Colon (tissue), 2 donors: ENCODE data around the gene INTS1.
"Not testable (repeated sequence)": the region's sequence is repeated elsewhere in the genome, so short reads cannot be mapped to it uniquely, and the experiment has no call there.

ENCODE experiments used
- FAIRE-seq: peaks from 2 replicates; lab custom pipeline; 2012; peaks lifted over from hg19 to GRCh38; lab: Jason Lieb, UNC
- donor health status: control.
- donor health status: control.

The INTS1 gene

DNA sequence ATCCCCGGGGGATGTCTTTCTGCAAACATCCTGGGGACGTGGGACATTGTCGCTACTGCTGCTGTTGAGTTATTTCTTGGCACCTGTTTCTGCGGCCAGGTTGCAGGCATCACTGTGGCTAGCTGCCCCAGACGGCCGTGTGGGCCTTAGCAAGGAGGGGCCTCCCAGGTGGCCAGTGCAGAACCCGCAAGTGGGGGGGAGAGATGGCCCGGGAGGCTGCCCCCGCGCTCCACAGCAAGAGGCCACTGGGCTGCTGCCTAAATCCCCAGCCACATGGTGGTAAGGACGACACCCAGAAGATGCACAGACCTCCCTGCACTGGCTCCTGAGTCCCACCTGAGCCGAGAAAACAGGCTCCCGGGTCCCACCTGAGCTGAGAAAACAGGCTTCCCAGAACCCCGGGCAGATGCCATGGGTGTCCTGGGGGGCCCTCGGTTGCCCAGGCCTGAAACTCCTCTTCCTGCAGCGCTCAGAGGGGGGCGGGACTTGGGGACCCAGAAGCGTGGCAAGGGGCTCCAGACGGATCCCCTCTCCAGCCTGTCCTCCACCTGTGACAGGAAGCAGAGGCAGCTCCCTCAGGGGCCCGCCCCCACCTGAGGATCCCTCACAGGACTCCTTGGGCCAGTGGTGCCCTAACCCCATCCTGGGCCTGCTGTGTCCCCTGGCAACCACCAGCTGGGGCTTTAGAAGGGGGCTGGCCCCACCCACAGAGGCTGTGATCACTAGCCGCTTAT, 25.4 kb upstream of the INTS1 start:
- FAIRE-seq, result no peak

- FAIRE-seq, result no peak
Observed at GRCh38 chr7:1526271-1526754, 22.1 kb upstream of the INTS1 start.

GRCh38 chr7:1525409-1525808, 21.2 kb upstream of the INTS1 start:
- FAIRE-seq, result no peak

DNA sequence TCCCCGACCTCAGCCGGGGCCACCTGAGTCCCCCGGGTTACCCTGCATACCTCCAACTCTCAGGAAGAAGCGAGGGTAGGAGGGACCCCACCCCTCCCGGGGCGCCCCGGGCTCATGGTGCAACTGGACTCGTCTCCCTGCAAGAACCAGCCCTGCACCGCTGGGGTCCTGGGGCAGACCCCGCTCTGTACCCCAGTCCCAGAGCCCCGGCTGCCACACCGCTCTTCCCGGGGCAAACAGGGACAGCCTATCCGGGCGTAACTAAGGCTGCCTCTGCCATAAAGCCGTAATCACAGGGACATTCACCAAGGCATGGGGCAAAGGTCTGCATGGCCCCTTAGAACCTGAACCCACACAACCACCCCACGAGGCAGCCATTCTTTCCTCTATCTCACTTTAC, 19.7 kb upstream of the INTS1 start:
- FAIRE-seq, result no peak

- FAIRE-seq, result no peak
Observed at GRCh38 chr7:1523208-1523607, 19.0 kb upstream of the INTS1 start.

DNA sequence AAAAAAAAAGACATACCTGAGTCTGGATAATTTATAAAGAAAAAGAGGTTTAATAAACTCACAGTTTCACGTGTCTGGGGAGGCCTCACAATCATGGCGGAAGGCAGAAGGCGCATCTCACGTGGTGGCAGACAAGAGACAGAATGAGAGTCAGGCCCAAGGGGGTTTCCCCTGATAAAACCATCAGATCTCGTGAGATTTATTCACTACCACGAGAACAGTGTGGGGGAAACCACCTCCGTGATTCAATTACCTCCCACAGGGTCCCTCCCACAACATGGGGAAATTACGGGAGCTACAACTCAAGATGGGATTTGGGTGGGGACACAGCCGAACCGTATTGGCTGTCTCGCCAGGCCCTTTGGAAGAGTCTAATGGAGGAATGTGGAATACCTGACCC, 17.3 kb upstream of the INTS1 start:
- no peak for FAIRE-seq

DNA sequence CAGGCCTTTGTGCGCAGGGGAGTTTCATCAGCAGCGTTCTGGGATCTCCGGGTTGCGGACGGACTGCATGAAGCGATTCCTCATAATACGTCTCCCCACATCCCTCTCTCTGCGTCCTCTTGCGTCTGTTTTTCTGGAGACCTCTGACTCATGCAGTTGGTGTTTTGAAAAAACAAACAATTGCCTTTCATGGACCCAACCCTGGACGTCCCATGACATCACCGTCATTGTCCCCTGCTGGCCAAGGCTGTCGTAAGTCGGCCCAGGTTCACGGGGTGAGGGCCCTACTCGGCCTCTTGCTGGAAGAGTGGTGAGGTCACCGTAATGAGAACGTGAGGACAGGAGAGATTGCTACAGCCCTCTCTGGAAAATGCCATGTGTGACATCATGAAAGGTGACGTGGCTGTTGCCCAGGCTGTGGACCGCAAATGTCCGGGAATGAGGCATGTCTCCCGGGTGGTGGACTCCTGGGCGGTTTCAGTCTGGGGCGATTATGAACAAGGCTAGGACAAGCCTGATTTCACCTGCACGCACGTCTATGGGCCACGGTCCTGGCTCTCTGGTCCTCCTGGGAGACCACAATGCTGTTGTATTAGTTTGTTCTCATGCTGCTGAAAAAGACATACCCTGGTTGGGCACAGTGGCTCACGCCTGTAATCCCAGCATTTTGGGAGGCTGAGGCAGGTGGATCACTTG, 16.5 kb upstream of the INTS1 start:
- no peak for FAIRE-seq

- not testable (repeated sequence) for FAIRE-seq
Observed at GRCh38 chr7:1519322-1519922, 15.2 kb upstream of the INTS1 start.

DNA sequence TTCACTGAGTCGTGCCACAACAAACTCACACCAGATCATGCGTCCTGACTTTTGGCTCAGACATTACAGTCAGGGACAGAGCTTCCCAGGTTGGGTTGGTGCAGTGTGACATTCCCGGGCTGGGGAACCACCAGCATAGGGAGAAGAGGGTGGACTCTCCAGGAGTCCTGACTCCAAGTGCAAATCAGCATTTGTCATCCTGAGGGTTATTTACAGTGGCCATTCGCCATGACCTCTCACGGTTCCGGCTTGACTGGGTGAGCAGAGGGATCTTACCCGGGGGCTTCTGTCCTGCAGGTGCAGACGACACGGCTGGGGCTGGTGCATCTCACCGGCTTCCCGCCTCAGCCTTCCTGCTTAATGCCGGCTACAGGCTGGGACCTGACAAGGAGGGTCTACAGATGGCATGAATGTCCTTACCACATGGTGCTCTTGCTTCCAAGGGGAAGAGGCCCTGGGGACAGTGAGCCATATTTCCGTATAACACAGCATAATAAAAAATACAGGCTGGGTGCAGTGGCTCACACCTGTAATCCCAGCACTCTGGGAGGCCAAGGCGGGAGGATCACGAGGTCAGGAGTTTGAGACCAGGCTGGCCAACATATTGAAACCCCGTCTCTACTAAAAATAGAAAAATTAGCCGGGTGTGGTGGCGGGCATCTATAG, 12.5 kb upstream of the INTS1 start:
- FAIRE-seq, result no peak

DNA sequence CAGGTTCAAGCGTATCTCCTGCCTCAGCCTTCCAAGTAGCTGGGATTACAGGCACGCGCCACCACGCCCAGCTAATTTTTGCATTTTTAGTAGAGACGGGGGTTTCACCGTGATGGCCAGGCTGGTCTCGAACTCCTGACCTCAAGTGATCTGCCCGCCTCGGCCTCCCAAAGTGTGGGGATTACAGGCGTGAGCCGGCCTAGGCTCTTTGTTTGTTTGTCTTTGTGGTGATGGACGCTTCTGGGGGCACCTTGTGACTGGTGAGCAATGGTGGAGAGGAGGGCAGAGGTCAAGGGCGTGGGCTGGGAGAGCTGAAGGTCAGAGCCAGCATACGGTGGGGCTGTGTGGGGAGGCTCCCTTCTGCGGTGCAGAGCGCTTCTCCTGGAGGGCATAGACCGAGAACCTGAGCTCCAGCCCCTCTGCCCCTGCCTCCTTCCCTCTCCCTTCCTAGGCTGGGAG, 11.3 kb upstream of the INTS1 start:
- not testable (repeated sequence) for FAIRE-seq

- FAIRE-seq, result no peak
Observed at GRCh38 chr7:1514995-1515401, 10.8 kb upstream of the INTS1 start.

GRCh38 chr7:1514407-1514806, 10.2 kb upstream of the INTS1 start:
- no peak for FAIRE-seq

DNA sequence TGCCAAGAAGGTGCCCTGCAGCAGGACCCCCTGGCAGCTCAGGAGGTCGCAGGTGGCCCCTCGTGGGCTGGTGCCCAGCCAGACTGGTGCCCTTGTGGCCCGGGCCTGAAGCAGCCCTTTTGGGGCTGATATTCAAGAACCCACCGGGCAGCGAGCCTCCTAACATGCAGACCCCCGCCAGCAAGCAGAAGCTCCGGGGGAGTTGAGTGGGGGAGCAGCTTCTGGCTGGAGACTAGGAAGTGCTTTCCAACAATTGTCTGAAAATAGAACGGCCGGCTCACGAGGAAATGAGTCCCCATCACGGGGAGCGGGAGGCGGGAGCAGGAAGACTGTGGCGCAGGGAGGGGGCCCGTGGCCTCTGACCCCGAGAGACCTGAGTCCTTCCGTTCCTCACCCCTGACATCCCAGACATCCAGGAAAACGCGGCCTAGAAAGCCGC, 9.5 kb upstream of the INTS1 start:
- no peak for FAIRE-seq

GRCh38 chr7:1512781-1513656, 8.8 kb upstream of the INTS1 start:
- no peak for FAIRE-seq

DNA sequence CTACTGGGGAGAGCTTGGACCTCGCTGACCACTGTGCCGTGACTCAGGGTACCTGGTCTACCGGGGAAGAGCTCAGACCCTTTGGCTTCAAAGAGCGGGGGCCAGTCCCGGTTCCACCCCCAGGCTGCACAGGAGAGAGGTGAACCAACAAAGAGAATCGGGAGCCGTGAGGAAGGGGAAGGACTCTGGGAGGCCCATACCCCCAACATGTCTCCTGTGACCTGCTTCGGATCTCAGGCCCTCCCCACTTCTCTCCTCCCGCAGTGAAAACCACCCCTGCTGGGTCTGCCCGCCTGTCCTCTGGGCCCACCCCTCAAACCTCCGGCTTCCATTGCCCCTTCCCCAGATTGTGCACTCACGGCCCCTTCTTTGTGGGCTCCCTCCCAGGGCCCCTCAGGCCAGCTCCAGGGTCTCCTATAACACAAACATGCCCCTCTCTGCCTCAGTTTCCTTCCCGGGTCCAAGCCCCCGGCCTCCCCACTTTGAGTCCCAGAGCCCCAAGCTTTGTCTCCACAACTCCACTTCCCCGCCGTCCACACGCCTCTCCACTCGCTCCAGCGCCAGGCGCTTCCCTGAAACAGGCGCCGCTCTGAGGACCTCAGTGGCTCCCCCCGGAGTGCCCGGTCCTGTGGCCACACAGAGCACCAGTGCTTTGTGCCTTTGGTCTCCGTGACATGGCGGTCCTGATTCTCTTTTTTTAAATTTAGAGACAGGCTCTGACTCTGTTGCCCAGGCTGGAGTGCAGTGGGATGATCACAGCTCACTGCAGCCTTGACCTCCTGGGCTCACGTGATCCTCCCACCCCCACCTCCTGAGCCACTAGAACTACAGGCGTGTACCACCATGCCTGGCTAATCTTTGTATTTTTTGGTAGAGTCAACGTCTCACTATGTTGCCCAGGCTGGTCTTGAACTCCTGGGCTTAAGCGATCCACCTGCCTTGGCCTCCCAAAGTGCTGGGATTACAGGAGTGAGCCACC, 7.5 kb upstream of the INTS1 start:
- FAIRE-seq, result no peak

- no peak for FAIRE-seq
Observed at GRCh38 chr7:1510780-1511154, 6.6 kb upstream of the INTS1 start.

GRCh38 chr7:1509226-1509625, 5.0 kb upstream of the INTS1 start:
- no peak for FAIRE-seq

DNA sequence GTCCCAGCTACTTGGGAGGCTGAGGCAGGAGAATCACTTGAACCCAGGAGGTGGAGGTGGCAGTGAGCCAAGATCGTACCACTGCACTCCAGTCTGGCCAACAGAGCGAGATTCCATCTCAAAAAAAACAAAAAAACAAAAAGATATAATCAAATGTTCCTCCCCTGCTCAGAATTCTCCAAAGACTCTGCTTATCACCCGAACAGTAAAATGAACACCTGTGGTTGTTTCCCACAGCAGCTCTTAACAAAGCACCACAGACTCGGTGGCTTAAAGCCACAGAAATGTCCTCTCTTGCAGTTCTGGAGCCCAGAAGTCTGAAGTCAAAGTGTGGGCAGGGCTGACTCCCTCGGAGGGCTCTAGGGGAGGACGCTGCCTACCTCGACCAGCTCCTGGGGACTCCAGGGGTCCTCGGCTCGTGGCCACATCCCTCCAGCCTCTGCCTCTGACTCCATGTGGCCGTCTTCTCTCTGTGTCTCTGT, 4.1 kb upstream of the INTS1 start:
- no peak for FAIRE-seq

GRCh38 chr7:1505731-1506550, 1.8 kb upstream of the INTS1 start:
- no peak for FAIRE-seq
